CD4-positive, alpha-beta T cell (primary cell): ENCODE results near the gene CIB4. TPM values are rescaled to one million over a fixed set of nuclear protein-coding genes. Genes with fewer than 3 reads are reported as not detected.

Experiments used
- ATAC-seq: fragments of 200-7000 bp; cut with Tn5 transposase; one replicate; pipeline ENCODE4 v1.10.0; 2022; ENCODE audit warnings: mild to moderate bottlenecking; ENCODE audit not compliant: poor library complexity
- CTCF ChIA-PET: fragments of 350-600 bp; sonication (Branson Sonifier 250); formaldehyde crosslinking; loops from one replicate; lab custom pipeline; 2021; ENCODE audit warnings: antibody characterized with exemption, inconsistent platforms; lab: Charles Lee
- POLR2A ChIA-PET: fragments of 350-600 bp; sonication (Branson Sonifier 250); formaldehyde crosslinking; loops from one replicate; lab custom pipeline; 2021; ENCODE audit warnings: antibody characterized with exemption, inconsistent platforms; lab: Charles Lee
- DNase-seq, 14 experiments: peaks; one replicate each; pipeline ENCODE4 v3.0.0-alpha.2; 2013 to 2020; ENCODE audit warnings: mixed read lengths in 2 of 14
- H3K27ac ChIP-seq, 2 donors: one replicate each; pipeline versions ENCODE4 v1.5.1 to v1.7.0; 2013; ENCODE audit warnings: low read length in 2 of 2, low read depth in 1 of 2, mild to moderate bottlenecking in 1 of 2
- H3K27me3 ChIP-seq, 2 experiments: 1 replicate in 1 of 2; 2 replicates in 1 of 2; pipeline versions ENCODE4 v1.6.1 to v1.7.0; 2013; ENCODE audit warnings: low read length in 2 of 2, control low read depth in 1 of 2, mild to moderate bottlenecking in 1 of 2, moderate library complexity in 1 of 2; ENCODE audit not compliant: insufficient read depth in 2 of 2, control insufficient read depth in 1 of 2
- H3K36me3 ChIP-seq: one replicate; pipeline ENCODE4 v1.6.1; 2013; ENCODE audit warnings: low read length, control low read depth; ENCODE audit not compliant: insufficient read depth
- H3K4me1 ChIP-seq: one replicate; pipeline ENCODE4 v1.6.1; 2013; ENCODE audit warnings: low read length, control low read depth; ENCODE audit not compliant: insufficient read depth
- H3K4me3 ChIP-seq: one replicate; pipeline ENCODE4 v1.5.1; 2013; ENCODE audit warnings: mild to moderate bottlenecking, low read length, moderate library complexity
- H3K9me3 ChIP-seq, 2 experiments: 1 replicate in 1 of 2; 2 replicates in 1 of 2; pipeline versions ENCODE4 v1.6.1 to v1.7.0; 2013; ENCODE audit warnings: low read length in 2 of 2, mild to moderate bottlenecking in 2 of 2, control low read depth in 1 of 2, moderate library complexity in 1 of 2; ENCODE audit not compliant: control insufficient read depth in 1 of 2, insufficient read depth in 1 of 2
- H3K27ac Mint-ChIP-seq: one replicate; pipeline ENCODE4 v1.8.0; 2020; ENCODE audit warnings: mixed read lengths
- H3K27me3 Mint-ChIP-seq: one replicate; pipeline ENCODE4 v1.8.0; 2021; ENCODE audit warnings: mixed read lengths
- H3K36me3 Mint-ChIP-seq: one replicate; pipeline ENCODE4 v1.8.0; 2021; ENCODE audit warnings: low read depth, mixed read lengths
- H3K4me1 Mint-ChIP-seq: one replicate; pipeline ENCODE4 v1.8.0; 2021; ENCODE audit warnings: low read depth, mixed read lengths
- H3K4me3 Mint-ChIP-seq: one replicate; pipeline ENCODE4 v1.8.0; 2020; ENCODE audit warnings: mild to moderate bottlenecking, mixed read lengths
- H3K9me3 Mint-ChIP-seq: one replicate; pipeline ENCODE4 v1.8.0; 2020; ENCODE audit warnings: mixed read lengths
- CTCF ChIP-seq: fragments of 200-600 bp; IDR thresholded peaks from one replicate; pipeline ENCODE4 v1.8.0; 2022; ENCODE audit warnings: antibody characterized with exemption, mild to moderate bottlenecking
- intact Hi-C, 2 experiments: fragments of 100-400 bp; cut with DNase I in 1 of 2; cut with micrococcal nuclease in 1 of 2; formaldehyde crosslinking; loops; one replicate each; pipeline versions ENCODE4 v1.15.1 to v1.9.0; 2023 to 2025; cut with DNase I, micrococcal nuclease
- total RNA-seq, 174 experiments: library from RNA in 2 of 174; stranded (reverse) in 2 of 174; gene quantifications; one replicate each; pipeline ENCODE4 v1.2.3 and lab custom pipeline; 2021 to 2026

The CIB4 gene
- total RNA-seq, 2 experiments from 2014 or later, result not detected

- H3K27me3 ChIP-seq, result peaks cover 7 to 9% of the 10 kb centered on the region in 2 experiments
- CTCF ChIA-PET, result no interaction called here
- Mint-ChIP-seq H3K4me1 (no peaks in the 10 kb centered on the region), H3K9me3 (no peaks in the 10 kb centered on the region), H3K4me3 (no peak overlapping the region), H3K27me3 (peaks cover 42% of the 10 kb centered on the region), H3K27ac (no peak overlapping the region), H3K36me3 (no peaks in the 10 kb centered on the region)
- intact Hi-C loops, result no loop called here
- no peaks in the 10 kb centered on the region for H3K4me1 ChIP-seq
- DNase-seq (no peak), ATAC-seq (no peak)
- no peaks in the 10 kb centered on the region for H3K36me3 ChIP-seq
- H3K4me3 ChIP-seq, result no peak overlapping the region
- H3K9me3 ChIP-seq, result no peaks in the 10 kb centered on the region
- no peak for TF ChIP-seq CTCF
- no peak overlapping the region for H3K27ac ChIP-seq
- POLR2A ChIA-PET, result no interaction called here
These were observed 36.9 kb upstream of the CIB4 start for GRCh38 chr2:26678035-26678434.

- ChIA-PET POLR2A (no interaction called here), CTCF (no interaction called here)
- ATAC-seq (no peak), DNase-seq (no peak)
- Mint-ChIP-seq H3K36me3 (no peaks in the 10 kb centered on the region), H3K27me3 (peaks cover 51% of the 10 kb centered on the region), H3K4me1 (no peaks in the 10 kb centered on the region), H3K27ac (no peak overlapping the region), H3K9me3 (no peaks in the 10 kb centered on the region), H3K4me3 (no peak overlapping the region)
- no peaks in the 10 kb centered on the region for H3K4me1 ChIP-seq
- H3K9me3 ChIP-seq, result no peaks in the 10 kb centered on the region
- H3K4me3 ChIP-seq, result no peak overlapping the region
- intact Hi-C loops, result no loop called here
- H3K36me3 ChIP-seq, result no peaks in the 10 kb centered on the region
- H3K27me3 ChIP-seq, result peaks cover 7 to 20% of the 10 kb centered on the region in 2 experiments
- no peak overlapping the region for H3K27ac ChIP-seq
- no peak for TF ChIP-seq CTCF
These were observed 34.6 kb upstream of the CIB4 start for GRCh38 chr2:26675651-26676255.

GRCh38 chr2:26674771-26675170 lies 33.6 kb upstream of the CIB4 start:
- ChIA-PET POLR2A (no interaction called here), CTCF (no interaction called here)
- H3K9me3 Mint-ChIP-seq, result no peaks in the 10 kb centered on the region
- DNase-seq, result no peak
- no peak for ATAC-seq
- H3K36me3 ChIP-seq, result no peaks in the 10 kb centered on the region
- H3K27me3 Mint-ChIP-seq, result peaks cover 61% of the 10 kb centered on the region
- no peak overlapping the region for H3K4me3 Mint-ChIP-seq
- no peak overlapping the region for H3K27ac ChIP-seq
- intact Hi-C loops, result no loop called here
- H3K36me3 Mint-ChIP-seq, result no peaks in the 10 kb centered on the region
- no peak overlapping the region for H3K27ac Mint-ChIP-seq
- peaks cover 7 to 25% of the 10 kb centered on the region in 2 experiments for H3K27me3 ChIP-seq
- no peak for TF ChIP-seq CTCF
- H3K9me3 ChIP-seq, result no peaks in the 10 kb centered on the region
- H3K4me3 ChIP-seq, result no peak overlapping the region
- H3K4me1 Mint-ChIP-seq, result no peaks in the 10 kb centered on the region
- H3K4me1 ChIP-seq, result no peaks in the 10 kb centered on the region
